Nephron (organoid): ENCODE measurements around the gene SSH3.

Experiments used
- H3K27ac Mint-ChIP-seq, 3 experiments: 2 replicates each; pipeline ENCODE4 v1.8.0; 2020; ENCODE audit warnings: mixed read lengths in 3 of 3, mild to moderate bottlenecking in 2 of 3, moderate library complexity in 1 of 3
- H3K27me3 Mint-ChIP-seq: 2 replicates; pipeline ENCODE4 v1.8.0; 2021; ENCODE audit warnings: low read depth, mild to moderate bottlenecking, moderate library complexity, mixed read lengths
- H3K36me3 Mint-ChIP-seq: 2 replicates; pipeline ENCODE4 v1.8.0; 2020; ENCODE audit warnings: low read depth, mixed read lengths
- H3K4me1 Mint-ChIP-seq: 2 replicates; pipeline ENCODE4 v1.8.0; 2020; ENCODE audit warnings: mixed read lengths
- H3K4me3 Mint-ChIP-seq, 3 experiments: 2 replicates each; pipeline ENCODE4 v1.8.0; 2020; ENCODE audit warnings: mild to moderate bottlenecking in 3 of 3, mixed read lengths in 3 of 3, moderate library complexity in 2 of 3
- H3K9me3 Mint-ChIP-seq: 2 replicates; pipeline ENCODE4 v1.8.0; 2020; ENCODE audit warnings: mixed read lengths
- TF ChIP-seq, protein P1 (sequence below), 3 experiments: fragments of 200-600 bp; sonication (generic); IDR thresholded peaks; one replicate each; pipeline ENCODE4 v1.5.0; 2021; ENCODE audit warnings: antibody characterized with exemption in 3 of 3; ENCODE audit not compliant: unreplicated experiment in 3 of 3

SSH3 gene

DNA sequence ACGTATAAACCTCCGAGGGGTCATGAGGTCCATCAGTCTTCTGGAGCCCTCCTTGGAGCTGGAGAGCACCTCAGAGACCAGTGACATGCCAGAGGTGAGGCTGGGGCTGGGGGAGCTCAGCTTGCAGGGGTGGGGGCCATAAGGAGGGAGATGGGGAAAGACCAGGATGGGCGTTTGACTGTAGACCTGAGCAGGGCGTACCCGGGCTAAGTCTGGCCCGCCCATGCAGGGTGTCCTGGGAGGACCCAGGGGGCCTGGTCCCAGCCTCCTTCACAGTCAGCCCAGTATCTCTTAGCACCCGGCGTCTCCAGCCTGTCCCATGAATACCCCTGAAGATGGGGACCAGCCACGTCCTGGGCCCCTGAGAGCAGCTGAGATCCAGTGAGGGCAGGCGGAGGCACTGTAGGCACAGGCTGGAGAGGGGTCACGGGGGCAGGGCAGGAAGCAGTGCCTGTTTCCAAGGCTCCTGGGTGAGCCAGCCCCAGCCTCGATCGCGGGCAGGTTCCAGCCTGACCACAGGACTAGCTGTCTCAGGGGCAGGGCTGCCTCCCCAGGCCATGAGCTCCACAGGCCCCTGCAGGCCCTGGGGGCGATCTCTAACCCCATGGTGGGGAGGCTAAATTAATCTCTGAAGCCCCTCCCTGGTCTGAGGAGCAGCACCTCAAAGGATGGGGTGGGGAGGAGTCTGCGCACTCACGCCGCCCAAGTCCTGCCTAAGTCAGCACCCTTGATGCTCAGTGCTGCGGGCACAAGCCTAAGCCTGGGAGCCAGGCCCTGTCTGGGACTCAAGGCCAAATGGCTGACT lies 7.1 kb downstream of the SSH3 start:
- TF ChIP-seq, protein P1, sequence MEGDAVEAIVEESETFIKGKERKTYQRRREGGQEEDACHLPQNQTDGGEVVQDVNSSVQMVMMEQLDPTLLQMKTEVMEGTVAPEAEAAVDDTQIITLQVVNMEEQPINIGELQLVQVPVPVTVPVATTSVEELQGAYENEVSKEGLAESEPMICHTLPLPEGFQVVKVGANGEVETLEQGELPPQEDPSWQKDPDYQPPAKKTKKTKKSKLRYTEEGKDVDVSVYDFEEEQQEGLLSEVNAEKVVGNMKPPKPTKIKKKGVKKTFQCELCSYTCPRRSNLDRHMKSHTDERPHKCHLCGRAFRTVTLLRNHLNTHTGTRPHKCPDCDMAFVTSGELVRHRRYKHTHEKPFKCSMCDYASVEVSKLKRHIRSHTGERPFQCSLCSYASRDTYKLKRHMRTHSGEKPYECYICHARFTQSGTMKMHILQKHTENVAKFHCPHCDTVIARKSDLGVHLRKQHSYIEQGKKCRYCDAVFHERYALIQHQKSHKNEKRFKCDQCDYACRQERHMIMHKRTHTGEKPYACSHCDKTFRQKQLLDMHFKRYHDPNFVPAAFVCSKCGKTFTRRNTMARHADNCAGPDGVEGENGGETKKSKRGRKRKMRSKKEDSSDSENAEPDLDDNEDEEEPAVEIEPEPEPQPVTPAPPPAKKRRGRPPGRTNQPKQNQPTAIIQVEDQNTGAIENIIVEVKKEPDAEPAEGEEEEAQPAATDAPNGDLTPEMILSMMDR (IDR thresholded peaks at IDR 0.05; ENCODE audit: unreplicated experiment in 3 of 3): no peak
- Mint-ChIP-seq H3K27ac (no peak overlapping the region), H3K4me1 (no peaks in the 10 kb centered on the region), H3K4me3 (no peak overlapping the region), H3K36me3 (no peaks in the 10 kb centered on the region), H3K27me3 (peaks cover 3% of the 10 kb centered on the region), H3K9me3 (no peaks in the 10 kb centered on the region)

DNA sequence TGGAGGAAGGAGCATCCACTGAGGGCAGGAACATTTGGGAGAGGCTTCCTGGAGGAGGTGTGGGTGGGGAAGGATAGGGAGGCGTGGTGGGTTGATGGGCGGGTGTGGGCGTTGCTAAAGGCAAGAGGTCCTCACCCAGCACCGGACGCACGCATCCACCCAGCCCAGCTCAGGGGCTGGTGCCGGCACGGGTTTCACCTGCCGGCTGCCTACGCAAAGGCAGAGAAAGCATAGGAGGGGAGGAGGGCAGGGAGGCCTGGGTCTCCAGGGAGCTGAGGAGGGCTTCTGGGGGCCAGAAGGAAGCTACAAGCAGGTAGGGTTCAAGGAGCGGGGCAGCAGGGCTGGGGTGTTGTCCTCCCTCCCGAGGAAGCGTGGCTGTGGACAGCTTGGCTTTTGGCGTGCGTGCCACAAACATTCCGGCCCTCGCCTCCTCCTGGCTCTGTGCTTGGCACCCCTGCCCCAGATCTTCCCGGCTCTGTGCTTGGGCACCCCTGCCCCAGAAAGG lies 7.8 kb downstream of the SSH3 start:
- H3K4me3 Mint-ChIP-seq: no peak overlapping the region
- H3K27me3 Mint-ChIP-seq: peaks cover 3% of the 10 kb centered on the region
- no peaks in the 10 kb centered on the region for H3K36me3 Mint-ChIP-seq
- TF ChIP-seq, protein P1 (IDR thresholded peaks at IDR 0.05; ENCODE audit: unreplicated experiment in 3 of 3): no peak
- no peaks in the 10 kb centered on the region for H3K9me3 Mint-ChIP-seq
- H3K27ac Mint-ChIP-seq: no peak overlapping the region
- no peaks in the 10 kb centered on the region for H3K4me1 Mint-ChIP-seq

- TF ChIP-seq, protein P1 (IDR thresholded peaks at IDR 0.05; ENCODE audit: unreplicated experiment in 3 of 3): no peak
- Mint-ChIP-seq H3K27ac (no peak overlapping the region), H3K4me1 (no peaks in the 10 kb centered on the region), H3K4me3 (no peak overlapping the region), H3K36me3 (no peaks in the 10 kb centered on the region), H3K9me3 (no peaks in the 10 kb centered on the region), H3K27me3 (peaks cover 3% of the 10 kb centered on the region)
Observed at GRCh38 chr11:67311556-67312082, 8.3 kb downstream of the SSH3 start.

DNA sequence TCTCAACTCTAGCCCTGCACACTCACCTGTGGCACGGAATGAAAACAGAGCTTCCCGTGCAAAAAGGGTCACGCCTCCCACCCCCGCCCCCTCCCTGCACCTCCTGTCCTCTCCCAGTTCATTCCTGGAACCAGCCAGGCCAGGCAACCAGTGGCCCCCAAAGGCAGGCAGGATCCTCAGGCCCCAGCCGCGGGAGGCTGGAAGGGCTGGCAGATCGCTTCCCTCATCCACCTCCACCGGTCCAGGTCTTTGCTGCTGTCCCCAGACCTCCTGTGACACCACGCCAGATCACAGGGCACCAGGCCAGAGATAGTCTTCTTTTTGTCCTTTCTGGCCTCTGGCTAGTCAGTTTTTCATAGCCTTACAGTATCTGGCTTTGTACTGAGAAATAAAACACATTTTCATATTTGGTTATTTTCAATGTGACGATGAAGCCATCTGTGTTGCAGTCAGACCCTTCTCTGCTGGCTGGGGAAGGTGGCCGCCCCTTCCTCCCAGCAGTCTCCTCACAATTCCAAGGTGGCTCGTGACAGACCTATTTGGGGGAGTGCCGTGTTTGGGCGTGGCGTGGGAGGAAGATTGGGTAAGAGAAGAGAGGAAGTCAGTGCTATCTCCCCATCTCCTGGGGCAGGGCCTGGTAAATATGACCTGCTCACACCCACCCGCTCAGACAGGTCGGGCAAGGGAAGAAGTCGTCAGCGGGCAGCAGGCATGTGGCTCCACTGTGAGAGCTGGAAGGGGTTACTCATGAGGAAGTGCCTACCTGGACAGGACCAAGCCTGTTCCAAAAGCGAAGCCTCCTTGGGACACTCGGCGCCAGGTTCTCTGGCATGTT lies 9.1 kb downstream of the SSH3 start:
- TF ChIP-seq, protein P1 (IDR thresholded peaks at IDR 0.05; ENCODE audit: unreplicated experiment in 3 of 3): no peak
- H3K27me3 Mint-ChIP-seq: peaks cover 3% of the 10 kb centered on the region
- no peak overlapping the region for H3K4me3 Mint-ChIP-seq
- no peak overlapping the region for H3K27ac Mint-ChIP-seq
- no peaks in the 10 kb centered on the region for H3K9me3 Mint-ChIP-seq
- H3K4me1 Mint-ChIP-seq: no peaks in the 10 kb centered on the region
- no peaks in the 10 kb centered on the region for H3K36me3 Mint-ChIP-seq

GRCh38 chr11:67313125-67313890 lies 10.0 kb downstream of the SSH3 start:
- Mint-ChIP-seq H3K36me3 (no peaks in the 10 kb centered on the region), H3K27ac (no peak overlapping the region), H3K4me1 (peaks cover 4% of the 10 kb centered on the region), H3K27me3 (peaks cover 4% of the 10 kb centered on the region), H3K9me3 (no peaks in the 10 kb centered on the region), H3K4me3 (peak overlapping the region in 1 of 3 experiments; percentile 19)
- TF ChIP-seq, protein P1 (IDR thresholded peaks at IDR 0.05; ENCODE audit: unreplicated experiment in 3 of 3): no peak
